GM19324 (cell line): ENCODE data around the gene LRMDA.

ENCODE experiments used
- ATAC-seq: cut with Tn5 transposase; IDR thresholded peaks from one replicate; pipeline ENCODE4 v1.9.1; 2021; ENCODE audit warnings: mild to moderate bottlenecking, moderate library complexity; ENCODE audit not compliant: unreplicated experiment, low FRiP score

Gene LRMDA

DNA sequence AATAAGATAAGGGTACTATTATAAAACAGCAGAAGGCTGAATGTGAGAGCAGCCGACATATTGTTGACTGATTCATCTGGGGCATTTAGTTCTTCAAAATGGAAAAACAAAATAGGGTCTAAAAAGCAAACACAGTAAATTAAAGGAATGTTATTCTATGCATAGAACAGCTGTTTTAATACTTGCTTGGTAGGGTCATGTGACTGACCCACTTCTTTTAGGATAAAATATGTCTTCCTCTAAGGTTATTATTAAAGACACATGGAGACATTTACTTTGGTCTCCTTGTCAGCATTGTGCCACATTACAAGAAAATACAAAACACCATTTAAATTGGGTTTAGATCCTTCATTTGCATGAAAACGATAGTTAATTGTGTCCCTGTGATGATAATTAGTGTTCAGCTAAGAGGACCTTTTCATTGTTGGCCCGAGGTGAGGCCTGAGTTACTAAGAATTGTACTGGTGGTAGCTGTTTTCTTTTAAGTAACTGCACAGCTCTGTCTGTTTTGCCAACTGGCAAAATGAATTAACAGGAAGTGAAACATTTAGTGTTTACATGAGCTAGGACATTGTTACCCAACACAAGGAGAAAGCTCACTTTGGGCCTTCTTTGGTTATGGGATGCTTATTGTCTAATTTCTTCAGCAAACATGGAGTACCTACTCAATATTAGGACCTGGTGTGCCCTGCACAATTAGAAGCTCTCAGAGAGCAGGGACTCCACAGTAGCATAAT, 764.4 kb downstream of the LRMDA start:
- no peak for ATAC-seq

DNA sequence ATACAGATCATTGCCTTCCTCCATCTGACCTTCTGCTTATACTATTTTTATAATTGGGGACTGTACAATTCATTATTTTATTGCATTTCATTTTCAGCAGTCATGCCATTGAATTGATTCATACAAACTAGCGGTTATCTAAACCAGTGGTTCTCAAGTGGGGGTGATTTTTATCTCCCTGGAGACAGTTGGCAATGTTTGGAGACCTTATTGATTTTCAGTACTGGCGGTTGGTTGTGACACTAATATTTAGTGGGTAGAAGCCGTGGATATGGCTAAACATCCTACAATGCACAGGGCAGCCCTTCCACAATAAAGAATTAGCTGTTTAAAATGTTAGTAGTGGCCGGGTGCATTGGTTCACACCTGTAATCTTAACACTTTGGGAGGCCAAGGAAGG, 765.9 kb downstream of the LRMDA start:
- ATAC-seq, result no peak

DNA sequence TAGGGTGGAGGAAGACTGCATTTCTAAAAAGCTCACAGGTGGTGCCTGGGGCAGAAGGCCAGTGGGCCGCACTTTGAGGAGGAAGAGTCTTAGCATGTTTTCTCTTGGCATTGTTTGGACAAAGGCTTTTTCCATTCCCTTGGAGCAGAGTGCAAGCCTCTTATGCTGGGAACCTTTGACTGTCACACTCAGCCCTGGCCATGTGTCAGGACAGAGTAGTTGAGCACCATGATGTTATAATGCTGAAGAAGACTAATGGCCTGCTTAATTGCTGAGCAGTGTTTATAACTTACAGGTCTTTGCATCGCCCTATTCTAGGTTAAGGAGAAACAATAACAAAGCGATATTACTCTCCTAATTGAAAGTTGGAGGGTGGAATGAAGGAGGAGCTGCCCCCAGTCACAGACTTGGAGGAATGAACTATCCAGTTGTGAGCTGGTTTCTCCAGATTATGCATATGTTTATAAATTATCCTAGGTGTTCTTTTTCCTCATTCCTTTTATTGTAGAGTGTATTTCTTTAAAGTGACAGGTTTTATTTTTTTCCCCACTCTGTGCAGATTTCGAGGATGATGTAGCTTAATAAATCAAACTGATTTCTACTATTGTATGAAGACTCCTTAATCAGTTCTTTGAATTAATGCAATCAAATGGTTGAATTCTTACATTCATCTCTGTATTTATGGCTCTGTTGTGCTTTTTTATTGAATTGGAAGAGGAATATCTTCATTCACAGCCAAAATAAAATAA, 767.0 kb downstream of the LRMDA start:
- no peak for ATAC-seq

DNA sequence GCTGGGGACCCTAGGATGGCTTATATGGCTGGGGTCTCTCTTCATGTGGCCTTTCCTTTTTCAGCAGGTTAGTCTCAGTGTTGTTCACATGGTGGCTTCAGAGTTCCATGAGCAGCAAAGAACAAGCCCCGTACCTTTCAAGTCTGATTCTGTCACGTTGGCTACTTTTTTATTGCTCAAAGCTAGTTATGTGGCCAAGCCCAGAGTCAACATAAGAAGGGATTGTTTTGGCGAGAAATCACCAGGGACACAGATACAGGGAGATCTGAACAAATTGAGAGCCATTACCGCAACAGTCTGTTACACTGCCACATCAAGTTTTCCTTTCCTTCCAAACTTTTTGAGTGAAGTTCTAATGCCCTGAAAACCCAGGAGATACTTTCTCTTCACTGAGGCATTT, 770.5 kb downstream of the LRMDA start:
- ATAC-seq, result no peak

DNA sequence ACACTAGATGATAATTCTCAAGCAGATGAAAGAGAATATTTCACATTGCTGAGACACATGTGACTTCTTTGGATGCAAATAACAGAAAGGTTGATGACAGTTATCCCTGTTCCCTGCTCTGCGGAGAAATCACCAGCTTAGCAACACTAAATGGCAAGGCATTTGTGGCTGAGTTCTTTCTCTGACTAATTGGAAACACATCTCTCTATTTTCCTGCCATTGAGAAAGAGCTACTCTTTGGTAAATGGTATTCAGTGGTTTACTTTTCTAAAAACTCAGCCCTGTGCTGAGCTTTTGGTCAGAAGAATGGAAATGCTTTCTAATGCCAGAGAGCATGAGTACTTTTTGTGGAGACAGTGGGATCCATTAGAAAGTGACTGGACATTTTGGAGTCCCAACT, 771.4 kb downstream of the LRMDA start:
- ATAC-seq, result no peak

DNA sequence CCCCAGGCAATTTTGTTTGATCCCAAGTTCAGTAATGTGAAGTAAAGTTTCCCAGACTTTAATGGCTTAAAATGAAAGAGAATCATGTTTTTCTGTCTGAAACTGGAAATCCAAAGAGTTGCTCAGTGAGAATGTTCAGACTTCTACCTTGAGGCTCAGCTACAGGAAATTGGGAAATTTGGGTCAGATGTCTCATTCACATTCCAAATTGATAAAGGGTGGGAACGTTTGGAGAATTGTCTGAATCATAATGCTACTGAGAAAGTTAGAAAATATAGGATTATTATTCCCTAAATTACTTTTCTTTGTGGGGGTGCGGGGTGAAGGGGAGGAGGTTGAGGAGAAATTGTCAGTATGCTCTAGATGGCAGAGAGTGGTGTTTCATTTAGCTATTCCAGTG, 773.9 kb downstream of the LRMDA start:
- no peak for ATAC-seq

DNA sequence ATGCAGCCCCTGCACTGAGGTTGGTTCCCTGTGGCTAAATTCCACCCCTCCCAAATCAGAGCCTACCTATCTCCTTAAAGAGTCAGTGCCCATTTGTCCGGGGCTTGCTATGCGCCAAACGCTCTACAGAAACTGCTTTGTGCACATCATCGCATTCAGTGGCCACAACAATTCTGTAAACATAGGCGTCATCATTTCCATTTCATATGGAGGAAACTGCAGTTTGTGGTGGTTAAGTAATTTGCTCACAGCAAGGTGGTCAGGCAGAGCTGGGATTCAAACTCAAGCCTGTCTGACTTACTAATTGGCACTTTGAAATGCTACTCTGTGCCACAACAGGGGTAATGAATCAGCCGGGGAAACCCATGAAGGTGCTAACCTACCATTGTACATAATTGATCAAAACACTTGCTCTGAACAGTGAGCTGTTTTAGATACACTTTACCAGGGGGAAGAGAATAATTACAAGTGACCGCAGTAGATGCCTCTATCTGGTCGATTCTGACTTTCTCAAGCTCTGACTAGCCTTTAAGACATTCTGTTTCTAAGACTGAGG, 775.5 kb downstream of the LRMDA start:
- no peak for ATAC-seq

DNA sequence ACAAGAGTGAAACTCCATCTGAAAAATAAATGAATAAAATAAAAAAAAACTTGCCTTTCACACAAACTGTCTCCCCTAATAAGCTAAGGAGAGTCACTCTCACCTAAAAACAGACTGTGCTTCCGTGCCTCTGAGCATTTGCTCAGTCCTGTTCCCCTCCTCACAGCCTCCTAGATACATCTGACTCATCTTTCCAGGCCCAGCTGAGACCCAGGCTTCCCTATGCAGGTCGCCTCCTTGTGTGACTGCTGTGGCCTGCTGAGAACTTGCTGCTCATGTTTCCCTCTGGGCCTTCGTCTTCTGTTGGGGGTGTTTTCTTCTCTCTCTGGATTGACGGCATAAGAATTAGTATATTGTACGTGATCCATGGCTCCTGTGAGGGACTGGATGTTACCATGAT, 777.7 kb downstream of the LRMDA start:
- no peak for ATAC-seq

DNA sequence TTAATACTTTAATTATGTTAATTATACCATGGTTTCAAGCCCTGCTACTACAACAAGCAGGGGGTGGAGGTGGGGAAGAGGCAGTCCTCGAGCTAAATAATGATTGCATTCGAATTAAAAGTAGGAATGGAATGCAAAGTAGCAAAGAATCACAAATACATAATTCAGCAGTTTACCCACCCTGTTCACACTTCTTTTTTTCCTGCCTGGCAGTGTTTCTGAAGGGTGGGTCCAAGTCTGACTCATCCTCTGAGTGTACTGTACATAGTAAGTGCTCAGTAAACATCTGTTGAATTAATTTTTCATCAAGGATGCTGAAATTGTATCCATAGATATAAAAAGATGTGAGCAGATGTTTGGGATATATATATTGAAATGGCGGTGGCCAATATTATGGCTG, 778.8 kb downstream of the LRMDA start:
- ATAC-seq, result no peak

GRCh38 chr10:76211691-76212090, 780.3 kb downstream of the LRMDA start:
- ATAC-seq, result no peak

- ATAC-seq, result no peak
These were observed 782.5 kb downstream of the LRMDA start for GRCh38 chr10:76213876-76214275.

GRCh38 chr10:76218035-76218434, 786.6 kb downstream of the LRMDA start:
- no peak for ATAC-seq

GRCh38 chr10:76229341-76229740, 797.9 kb downstream of the LRMDA start:
- no peak for ATAC-seq

GRCh38 chr10:76230921-76231285, 799.5 kb downstream of the LRMDA start:
- ATAC-seq, result no peak

GRCh38 chr10:76231286-76231934, 800.0 kb downstream of the LRMDA start:
- no peak for ATAC-seq

GRCh38 chr10:76234499-76235226, 803.2 kb downstream of the LRMDA start:
- no peak for ATAC-seq

DNA sequence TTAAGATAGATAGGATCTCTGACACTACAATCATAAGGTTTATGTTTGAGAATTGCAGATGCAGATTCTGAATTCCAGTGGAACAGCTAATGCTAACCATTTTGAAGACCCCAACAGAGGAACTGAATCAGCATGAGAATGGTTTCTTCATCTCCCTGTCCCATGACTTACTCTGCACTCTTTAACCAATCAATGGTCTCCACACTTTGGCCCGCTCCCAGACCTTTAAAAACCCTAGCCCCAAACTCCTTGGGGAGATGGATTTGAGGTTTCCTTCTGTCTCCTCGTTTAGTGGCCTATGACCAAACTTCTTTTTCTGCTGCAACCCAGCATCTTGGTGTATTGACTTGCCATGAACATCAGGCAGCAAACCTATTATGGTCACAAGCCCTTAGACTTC, 804.9 kb downstream of the LRMDA start:
- no peak for ATAC-seq

DNA sequence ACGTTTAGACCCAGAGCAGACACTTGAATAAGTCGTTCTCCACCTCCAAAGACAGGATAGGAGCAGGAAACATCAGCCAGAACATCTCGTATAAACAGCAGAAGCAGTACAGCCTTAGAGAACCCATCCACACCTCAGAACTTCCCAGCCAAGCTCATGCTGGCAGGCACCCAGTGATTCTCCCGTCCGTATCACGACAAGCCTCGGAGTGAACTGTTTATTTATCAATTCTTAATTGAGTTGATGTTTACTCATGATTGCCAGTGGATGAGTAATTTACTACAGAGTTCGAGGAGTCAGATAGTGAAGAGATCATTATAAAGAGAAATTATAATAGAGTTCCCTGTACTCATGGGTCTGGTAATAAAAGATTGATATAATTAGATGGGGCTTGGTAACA, 811.5 kb downstream of the LRMDA start:
- no peak for ATAC-seq

DNA sequence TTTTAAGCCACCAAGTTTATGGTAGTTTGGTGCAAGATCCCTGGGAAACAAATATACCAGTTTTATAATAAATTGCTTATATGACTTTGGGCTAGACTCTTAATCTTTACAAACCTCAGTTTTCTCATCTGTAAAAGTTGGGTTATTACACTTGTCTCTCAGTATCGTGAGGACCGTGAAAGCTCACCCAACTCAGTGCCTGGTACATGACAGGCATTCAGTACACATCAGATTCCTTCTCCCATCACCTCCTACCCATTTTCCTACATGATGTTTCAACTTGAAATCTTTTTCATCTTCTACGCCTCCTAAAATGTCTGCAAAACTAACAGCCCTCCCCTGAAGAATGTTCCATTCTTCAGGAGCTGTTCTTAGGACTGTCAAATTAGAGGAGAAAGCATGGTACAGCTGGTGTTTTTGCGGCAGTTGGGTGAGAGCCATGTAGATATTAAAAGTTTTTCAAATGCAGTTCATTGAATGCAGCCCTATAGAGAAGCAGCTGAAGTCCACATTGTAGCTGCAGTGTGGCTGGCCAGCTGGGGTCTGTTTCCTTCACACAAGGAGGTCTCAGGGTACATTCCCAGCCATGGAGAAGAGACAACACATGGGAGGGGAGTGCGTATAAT, 812.8 kb downstream of the LRMDA start:
- ATAC-seq, result no peak

GRCh38 chr10:76245951-76246495, 814.6 kb downstream of the LRMDA start:
- no peak for ATAC-seq
